AML-193 (cell line): Measurements from ENCODE around the gene DHRSX.
"Not testable (repeated sequence)": the region's sequence is repeated elsewhere in the genome, so short reads cannot be mapped to it uniquely, and the experiment has no call there.

Experiments used
- DNase-seq, 2 experiments: peaks; one replicate each; lab custom pipeline; 2025; lab: John Stamatoyannopoulos, UW

Gene DHRSX

GRCh38 chrX:2350036-2350435 is 150.7 kb downstream of the DHRSX start:
- DNase-seq, result not testable (repeated sequence)

GRCh38 chrX:2348211-2348610 is 152.6 kb downstream of the DHRSX start:
- no peak for DNase-seq

DNA sequence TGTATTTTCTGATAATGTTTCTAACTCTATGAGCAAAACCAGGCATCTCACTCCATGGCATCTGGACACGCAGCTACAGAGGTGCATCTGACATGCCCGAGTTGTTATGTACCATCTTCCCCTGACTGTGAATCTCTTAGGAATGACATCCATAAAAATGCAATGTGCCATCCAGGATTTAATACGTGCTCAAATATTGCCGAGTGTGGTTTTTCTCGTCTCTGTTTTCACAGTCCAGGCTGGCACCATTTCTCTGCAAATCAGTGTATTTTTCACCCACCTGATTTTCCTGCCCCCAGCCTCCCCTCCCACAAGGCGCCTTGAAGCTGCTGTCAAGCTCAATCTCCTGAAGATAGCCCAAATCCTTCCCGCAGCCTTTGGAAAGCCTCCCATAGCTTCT is 154.6 kb downstream of the DHRSX start:
- DNase-seq, result no peak

DNA sequence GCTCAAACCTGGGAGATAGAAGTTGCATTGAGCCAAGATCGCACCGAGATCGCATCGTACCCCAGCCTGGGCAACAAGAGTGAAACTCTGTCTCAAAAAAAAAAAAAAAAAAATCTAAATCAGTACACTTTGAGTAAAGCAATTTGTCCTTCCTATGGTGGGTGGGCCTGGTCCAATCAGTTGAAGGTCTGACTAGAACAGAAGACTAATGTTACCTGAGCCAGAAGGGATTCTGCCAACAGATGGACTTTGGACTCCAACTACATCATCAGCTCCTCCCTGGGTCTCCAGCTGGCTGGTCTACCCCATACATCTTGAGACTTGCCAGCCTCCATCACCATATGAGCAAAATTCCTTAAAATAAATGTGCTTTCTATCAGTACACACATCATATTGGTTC is 155.2 kb downstream of the DHRSX start:
- DNase-seq, result no peak

DNA sequence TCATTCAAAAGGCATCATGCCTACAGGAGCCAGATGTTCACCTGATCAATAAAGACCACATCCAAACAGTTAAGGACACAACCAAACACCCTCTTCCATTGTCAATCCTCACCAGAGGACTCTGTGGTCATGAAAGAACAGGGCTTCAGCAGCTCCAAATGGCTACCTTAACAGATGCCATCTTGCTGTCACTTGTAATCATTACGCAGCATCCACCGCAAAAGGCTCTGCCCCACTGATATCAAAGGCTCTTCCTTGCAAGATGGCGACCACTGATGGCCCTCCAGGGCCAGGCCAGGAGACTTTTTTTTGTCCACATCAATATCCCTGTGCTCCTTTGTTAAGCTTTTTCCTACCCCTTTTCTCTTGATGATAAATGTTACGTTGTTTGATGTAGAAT is 157.4 kb downstream of the DHRSX start:
- DNase-seq, result no peak

- no peak for DNase-seq
These were observed 157.9 kb downstream of the DHRSX start for GRCh38 chrX:2342874-2343273.

DNA sequence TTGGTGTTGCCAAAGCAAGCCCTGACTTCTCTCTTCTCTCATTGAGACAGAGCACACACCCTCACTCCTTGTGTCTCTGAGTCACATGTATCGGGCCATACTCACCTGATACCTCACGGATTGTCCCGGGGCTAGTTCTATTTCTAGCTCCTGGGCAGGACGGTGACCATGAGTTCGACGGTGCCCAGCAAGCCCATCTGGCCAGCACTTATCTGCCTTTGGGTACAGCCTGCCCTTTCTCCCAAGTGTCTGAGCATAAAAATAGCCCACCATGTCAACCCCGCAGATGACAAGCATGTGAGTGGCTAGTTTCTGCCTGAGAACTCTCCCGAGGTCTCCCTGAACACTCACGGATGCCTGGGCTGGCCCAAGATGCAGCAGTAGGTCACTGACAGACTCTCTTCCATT is 158.5 kb downstream of the DHRSX start:
- no peak for DNase-seq

DNA sequence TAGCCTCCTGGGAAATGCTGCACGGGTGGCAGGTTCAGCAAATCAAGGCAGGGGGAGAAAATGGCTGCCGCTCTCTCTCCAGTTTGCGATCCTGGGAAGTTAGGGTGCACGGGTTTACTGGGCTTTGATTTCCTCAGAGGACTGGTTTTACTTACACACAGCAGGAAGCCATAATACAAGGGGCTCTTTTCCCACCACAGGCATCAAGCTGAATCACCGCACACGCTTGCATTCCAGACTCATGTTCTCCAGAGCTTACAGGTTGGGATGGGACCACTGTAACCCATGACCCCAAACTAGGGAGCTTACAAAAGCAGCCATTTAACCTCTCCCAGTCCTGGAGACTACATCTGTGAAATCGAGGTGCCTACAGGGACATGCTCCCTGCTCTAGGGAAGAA is 159.8 kb downstream of the DHRSX start:
- no peak for DNase-seq

DNA sequence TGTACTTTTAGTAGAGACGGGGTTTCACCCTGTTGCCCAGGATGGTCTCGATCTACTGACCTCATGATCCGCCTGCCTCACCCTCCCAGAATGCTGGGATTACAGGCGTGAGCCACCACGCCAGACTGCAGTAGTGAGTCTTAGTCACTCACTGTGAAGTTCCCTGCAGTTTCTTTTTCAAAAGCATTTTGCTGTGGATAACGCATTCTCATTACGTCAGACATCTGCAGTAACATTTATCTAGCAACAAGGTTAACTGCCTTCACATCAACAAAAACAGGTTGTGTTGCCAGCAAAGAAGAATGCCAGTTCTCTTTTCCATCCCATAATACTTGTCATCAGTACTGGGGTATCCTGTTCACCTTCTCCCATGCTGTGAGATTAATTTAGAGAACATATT is 164.6 kb downstream of the DHRSX start:
- DNase-seq, result no peak

DNA sequence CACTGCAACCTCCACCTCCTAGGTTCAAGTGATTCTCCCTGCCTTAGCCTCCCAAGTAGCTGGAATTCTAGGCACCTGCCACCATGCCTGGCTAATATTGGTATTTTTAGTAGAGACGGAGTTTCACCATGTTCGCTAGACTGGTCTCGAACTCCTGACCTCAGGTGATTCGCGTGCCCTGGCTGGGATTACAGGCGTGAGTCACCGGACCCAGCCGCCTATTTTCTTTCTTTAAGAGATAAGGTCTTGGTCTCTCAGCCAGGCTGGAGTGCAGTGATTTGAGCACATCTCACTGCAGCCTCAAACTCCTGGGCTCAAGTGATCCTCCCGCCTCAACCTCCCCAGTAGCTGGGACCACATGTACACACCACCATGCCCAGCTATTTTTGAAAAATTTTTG is 166.5 kb downstream of the DHRSX start:
- DNase-seq, result no peak

DNA sequence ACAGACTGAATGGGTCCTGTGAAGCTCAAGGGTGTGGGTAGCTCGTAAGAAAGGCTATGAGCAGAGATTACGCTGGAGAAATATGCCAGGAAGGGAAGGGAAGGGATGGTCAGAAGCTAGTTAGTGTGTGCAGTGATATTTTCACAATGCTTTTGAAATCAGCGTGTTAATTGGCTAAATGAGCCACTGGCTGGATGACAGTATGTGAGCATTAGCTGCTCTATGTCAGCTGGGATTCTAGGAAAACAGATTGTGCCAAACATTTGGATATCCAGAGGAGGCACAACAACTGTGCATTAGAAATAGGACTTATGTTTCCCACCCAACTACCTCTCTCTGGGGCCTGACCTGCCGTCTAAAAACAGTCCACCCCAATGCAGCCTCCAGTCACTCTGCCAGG is 168.5 kb downstream of the DHRSX start:
- DNase-seq, result no peak

DNA sequence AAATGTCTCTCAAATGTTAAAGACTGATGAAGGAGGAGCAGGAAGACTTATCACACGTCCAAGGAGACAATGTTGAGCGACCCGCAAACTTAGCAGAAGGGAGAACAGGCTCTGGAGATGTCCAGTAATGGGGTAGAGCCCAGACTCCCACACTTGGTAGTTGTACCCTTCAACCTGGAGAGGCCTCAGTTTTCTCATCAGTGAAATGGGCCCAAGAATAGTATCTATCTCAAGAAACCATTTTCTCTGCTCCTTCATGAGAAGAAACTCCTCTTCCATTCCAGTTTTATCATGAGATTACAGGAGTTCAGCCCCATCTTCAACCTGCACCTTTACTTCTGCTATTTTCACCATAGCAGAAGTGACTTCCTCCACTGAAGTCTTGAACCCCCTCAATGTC is 169.9 kb downstream of the DHRSX start:
- DNase-seq, result no peak

DNA sequence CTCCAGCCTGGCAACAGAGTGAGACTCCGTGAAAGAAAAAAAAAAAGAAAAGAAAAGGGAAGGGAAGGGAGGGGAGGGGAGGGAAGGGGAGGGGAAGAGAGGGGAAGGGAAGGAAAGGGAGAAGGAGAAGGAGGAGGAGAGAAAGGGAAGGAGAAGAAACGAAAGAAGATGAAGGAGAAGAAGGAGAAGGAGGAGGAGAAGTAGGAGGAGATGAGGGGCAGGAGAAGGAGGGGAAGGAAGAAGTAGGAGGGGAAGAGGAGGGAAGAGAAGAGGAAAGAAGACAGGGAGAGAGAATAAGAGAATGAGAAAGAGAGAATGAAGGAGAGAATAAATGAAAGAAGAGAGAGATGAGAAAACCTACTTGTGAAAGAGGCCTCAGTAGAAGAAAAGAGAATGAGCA is 170.3 kb downstream of the DHRSX start:
- no peak for DNase-seq

- no peak for DNase-seq
These were observed 173.4 kb downstream of the DHRSX start for GRCh38 chrX:2327423-2327822.

DNA sequence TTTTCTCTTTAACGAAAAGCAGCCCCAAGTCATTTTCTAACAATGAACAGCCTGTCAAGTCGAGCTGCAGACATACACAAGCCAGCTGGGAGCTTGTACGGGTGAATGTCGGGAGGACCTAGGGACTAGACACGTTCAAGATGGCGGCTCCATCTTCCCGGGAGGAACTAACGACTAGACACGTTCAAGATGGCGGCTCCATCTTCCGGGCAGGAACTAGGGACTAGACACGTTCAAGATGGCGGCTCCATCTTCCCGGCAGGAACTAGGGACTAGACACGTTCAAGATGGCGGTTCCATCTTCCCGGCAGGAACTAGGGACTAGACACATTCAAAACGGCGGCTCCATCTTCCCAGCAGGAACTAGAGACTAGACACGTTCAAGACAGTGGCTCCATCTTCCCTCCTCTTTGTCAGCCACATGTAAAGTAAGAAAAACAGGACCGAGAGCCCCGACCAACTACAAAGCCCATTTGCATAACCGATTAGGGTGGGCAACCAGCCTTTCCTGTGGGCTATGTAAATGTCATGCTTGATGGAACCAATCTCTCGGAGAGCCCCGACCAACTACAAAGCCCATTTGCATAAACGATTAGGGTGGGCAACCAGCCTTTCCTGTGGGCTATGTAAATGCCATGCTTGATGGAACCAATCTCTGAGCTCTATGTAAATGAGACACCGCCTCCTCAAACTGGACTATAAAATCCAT is 175.5 kb downstream of the DHRSX start:
- no peak for DNase-seq

DNA sequence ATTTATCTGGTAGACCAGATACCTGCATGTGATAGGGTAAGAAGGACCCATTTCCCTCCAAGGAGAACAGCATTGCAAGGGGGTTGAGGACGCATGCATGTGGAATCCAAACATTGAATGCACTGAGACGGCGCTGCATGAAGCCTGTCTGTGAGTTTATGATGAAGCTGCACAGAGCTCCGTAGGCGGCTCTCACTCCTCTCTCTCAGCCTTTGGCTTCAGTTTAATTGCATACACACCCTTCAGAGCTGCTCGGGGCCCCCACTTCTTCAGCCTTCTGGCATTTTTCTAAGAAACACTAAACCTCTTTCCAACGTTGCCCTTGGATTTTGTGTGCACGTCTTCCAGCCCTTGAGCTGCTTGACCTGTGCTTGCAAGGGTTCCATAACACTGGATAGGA is 176.6 kb downstream of the DHRSX start:
- DNase-seq, result no peak

DNA sequence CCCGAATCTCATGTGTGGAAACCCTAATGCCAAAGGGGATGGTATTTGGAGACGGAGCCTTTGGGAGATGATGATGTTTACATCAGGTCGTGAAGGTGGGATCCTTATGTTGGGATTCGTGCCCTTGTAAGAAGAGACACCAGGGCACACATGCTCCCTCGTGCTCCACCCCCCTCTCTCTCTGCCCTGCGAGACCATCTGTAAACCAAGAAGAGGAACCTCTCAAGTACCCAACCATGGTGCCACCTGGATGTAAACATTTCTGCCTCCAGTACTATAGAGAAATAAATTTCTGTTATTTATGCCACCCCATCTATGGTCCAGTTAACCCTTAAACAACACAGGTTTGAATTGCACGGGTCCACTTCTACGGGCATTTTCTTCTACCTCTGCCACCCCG is 179.4 kb downstream of the DHRSX start:
- DNase-seq, result no peak

DNA sequence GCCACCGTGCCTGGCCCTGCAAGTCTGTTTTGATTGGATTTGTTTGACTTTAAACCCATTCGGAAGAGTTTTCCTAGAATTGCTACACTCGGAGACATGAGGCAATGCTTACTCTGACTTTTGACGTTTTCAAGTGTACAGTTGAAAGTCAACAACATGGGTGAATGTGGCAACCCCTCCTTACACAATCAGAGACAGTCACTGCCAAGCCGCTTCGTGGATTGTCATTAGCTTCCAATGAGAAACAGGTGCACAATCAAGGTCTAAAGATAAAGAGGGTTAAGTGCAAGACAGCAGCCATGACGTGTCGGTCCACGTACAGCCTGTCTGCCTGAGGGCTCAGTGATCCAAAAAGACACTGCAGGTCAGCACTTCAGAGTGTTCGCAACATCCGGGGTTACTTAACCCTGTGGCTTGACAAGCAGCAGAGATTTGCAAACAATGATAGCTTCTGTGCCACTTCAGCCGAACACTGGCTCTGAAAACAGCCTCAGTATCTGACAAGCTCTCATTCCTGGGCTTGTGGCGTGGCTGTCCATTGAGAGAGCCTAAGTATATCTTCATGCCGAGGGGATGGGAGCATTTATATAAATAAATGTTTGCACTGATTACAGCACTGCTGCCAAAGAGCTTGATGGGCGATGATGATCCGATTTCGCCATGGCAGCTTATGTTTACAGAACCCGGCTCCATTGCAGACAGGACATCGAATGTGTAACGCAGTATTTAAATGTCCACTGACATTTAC is 180.0 kb downstream of the DHRSX start:
- DNase-seq, result no peak

DNA sequence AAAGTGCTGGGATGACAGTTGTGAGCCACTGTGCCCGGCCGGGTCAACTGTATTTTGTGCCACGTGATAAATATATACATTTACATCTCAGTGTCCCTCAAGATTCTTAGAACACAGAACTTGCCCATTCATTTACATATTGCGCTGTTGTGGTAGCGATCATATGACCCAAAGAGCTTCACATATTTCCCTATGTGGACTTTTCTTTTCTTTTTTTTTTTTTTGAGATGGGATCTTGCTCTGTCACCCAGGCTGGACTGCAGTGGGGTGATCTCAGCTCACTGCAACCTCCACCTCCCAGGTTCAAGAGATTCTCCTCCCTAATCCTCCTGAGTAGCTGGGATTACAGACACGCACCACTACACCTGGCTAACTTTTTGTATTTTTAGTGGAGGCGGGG is 180.7 kb downstream of the DHRSX start:
- DNase-seq, result no peak

DNA sequence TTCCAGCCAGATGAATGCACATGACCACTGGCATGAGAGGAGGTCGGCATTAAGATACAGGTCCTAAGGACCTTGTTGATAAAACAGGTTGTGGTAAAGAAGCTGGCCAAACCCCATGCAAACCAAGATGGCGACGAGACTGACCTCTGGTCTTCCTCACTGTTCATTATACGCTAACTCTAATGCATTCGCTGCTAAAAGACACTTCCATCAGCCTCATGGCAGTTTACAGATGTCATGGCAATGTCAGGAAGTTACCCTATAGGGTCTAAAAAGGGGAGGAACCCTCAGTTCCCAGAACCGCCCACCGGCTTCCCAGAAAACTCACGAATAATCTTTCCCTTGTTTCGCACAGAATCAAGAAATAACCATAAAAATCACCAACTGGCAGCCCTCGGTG is 182.4 kb downstream of the DHRSX start:
- no peak for DNase-seq

- no peak for DNase-seq
These were observed 183.2 kb downstream of the DHRSX start for GRCh38 chrX:2317527-2318055.

DNA sequence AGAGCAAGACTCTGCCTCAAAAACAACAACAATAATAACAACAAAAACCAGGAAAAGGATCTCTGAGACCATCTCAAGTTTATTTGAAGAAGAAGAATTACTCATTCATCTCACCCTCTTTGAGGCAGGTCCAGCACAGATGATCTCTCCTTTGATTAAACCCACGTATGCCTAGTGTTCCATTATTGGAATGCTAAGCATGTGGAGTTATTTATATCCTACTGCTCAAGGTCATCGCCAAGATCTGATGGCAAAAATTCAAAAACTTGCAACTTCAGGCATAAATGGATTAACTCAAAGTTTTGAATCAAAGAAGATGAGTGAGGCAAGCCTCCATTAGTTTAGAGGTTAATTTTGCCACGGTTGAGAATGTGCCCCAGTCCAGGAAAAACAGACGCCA is 184.2 kb downstream of the DHRSX start:
- DNase-seq, result no peak

DNA sequence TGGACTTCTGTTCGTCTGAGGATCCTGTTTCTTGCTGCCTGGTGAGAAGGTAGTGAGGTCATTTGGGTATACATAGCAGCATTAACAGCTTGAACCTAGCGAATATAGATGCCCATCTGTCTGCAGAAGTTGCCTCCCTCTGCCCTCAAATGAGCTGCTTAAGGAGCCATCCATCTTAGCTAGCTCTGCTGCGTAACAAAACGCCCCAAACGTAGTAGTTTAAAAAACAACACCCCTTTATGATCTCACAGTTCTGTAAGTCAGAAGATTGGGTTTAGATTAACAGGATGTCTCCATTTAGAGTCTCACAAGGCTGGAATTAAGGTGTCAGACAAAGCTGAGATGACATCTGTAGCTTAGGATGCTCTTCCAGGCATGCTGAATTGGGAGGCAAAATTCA is 185.3 kb downstream of the DHRSX start:
- no peak for DNase-seq
